Peyer's patch (tissue), 4 donors: Measurements from ENCODE around the gene BTLA.

Experiments used
- CTCF ChIP-seq, 6 experiments: fragments of 450-650 bp in 4 of 6; fragments of 200-600 bp in 2 of 6; sonication (generic) in 1 of 6; IDR thresholded peaks; one replicate each; pipeline ENCODE4 v1.5.1; 2017 to 2019; ENCODE audit warnings: antibody characterized with exemption in 6 of 6, mild to moderate bottlenecking in 3 of 6, moderate library complexity in 1 of 6
- POLR2A ChIP-seq, 2 donors: fragments of 450-650 bp; IDR thresholded peaks; one replicate each; pipeline ENCODE4 v1.5.1; 2017; ENCODE audit warnings: antibody characterized with exemption in 2 of 2, mild to moderate bottlenecking in 2 of 2, moderate library complexity in 2 of 2

DNA sequence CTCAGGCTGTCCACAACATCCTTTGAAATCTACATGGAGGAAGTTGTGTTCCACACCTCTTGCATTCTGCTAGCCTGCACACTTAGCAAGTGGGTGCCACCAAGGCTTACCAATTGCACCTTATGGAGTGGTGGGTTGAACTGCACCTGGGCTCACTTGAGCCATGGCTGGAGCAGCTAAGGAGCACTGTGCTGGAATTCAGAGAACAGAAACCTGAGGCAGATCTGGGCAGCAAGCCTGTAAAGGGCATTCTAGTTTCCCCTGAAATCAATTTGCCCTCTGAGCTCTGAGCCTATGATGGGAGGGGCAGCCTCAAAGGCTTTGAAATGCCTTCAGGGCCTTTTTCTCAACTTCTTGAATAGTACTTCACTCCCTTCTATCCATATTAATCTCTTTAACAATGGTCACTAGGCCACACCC is 18.0 kb downstream of the BTLA start:
- TF ChIP-seq CTCF (IDR thresholded peaks at IDR 0.05) (no peak), POLR2A (IDR thresholded peaks at IDR 0.05) (no peak)
